ENCODE results near the gene CYP4F12. TPM values are rescaled to one million over a fixed set of nuclear protein-coding genes. Genes with fewer than 3 reads are reported as not detected.
A peak's percentile ranks its signal among the peaks of the same experiment; 100 is the strongest.

CYP4F12 gene
- total and polyA plus RNA-seq, 10 of the 15 experiments (the other 5 are each of a cell fraction or from before 2014, with no cell fraction given): 0.12 to 0.20 TPM; not detected in 8

- H3K9ac ChIP-seq (ENCODE audit: control insufficient read depth, insufficient read depth, low read length): no peak overlapping the region
- TF ChIP-seq SREBF2 (IDR thresholded peaks at IDR 0.05; ENCODE audit: low read length): no peak
- no peak for TF ChIP-seq TAF1 (IDR thresholded peaks at IDR 0.05; ENCODE audit: borderline replicate concordance, low read depth, low read length)
- no peak for TF ChIP-seq HSF1 (IDR thresholded peaks at IDR 0.05; ENCODE audit: low read depth, low read length)
- TF ChIP-seq CBX5 (IDR thresholded peaks at IDR 0.05; ENCODE audit: low read depth): no peak
- TF ChIP-seq RELB (IDR thresholded peaks at IDR 0.05; ENCODE audit: low read depth): no peak
- TF ChIP-seq MTA3 (IDR thresholded peaks at IDR 0.05; ENCODE audit: borderline replicate concordance, low read length): no peak
- no peak for TF ChIP-seq SIX5 (IDR thresholded peaks at IDR 0.05; ENCODE audit: low read depth, low read length, severe bottlenecking)
- TF ChIP-seq RAD21 (IDR thresholded peaks at IDR 0.05; ENCODE audit: insufficient read depth, low read depth, low read length): peak; percentile 27; the same call in 1 of the 2 replicates
- no peak for TF ChIP-seq SP1 (IDR thresholded peaks at IDR 0.05; ENCODE audit: low read depth, low read length)
- peak in 2 of 3 experiments; percentile 9 to 43; a peak in 2 of 6 replicates for TF ChIP-seq CTCF (IDR thresholded peaks at IDR 0.05 in 2 of 3, conservative IDR thresholded peaks at IDR 0.05 in 1 of 3; ENCODE audit: control insufficient read depth in 2 of 3, extremely low read depth in 1 of 3, insufficient read depth in 1 of 3, low read depth in 3 of 3, low read length in 3 of 3)
- TF ChIP-seq REST (IDR thresholded peaks at IDR 0.05; ENCODE audit: low read depth, low read length): peak; percentile 87
- no peak for TF ChIP-seq CREM (IDR thresholded peaks at IDR 0.05; ENCODE audit: low read depth)
- no peak for TF ChIP-seq EZH2 (IDR thresholded peaks at IDR 0.05; ENCODE audit: borderline replicate concordance, control insufficient read depth, low read depth, low read length)
- TF ChIP-seq FOXK2 (IDR thresholded peaks at IDR 0.05): no peak
- TF ChIP-seq CEBPB (IDR thresholded peaks at IDR 0.05; ENCODE audit: borderline replicate concordance in 1 of 2, low read depth in 2 of 2, low read length in 2 of 2): no peak
- TF ChIP-seq YBX1 (IDR thresholded peaks at IDR 0.05): no peak
These were observed 41.1 kb upstream of the CYP4F12 start for GRCh38 chr19:15631817-15632216.

More at GRCh38 chr19:15631817-15632216, 41.1 kb upstream of the CYP4F12 start:
- no peaks in the 10 kb centered on the region for H3K36me3 ChIP-seq (ENCODE audit: control insufficient read depth in 2 of 2, insufficient read depth in 2 of 2, low read length in 1 of 2)
- 0% methylated on average over 1 of the region's 9 CpGs for WGBS (ENCODE audit: insufficient coverage, insufficient replicate concordance, low lambda C conversion rate, missing lambda C conversion rate)
- ChIA-PET POLR2A (no interaction called here), CTCF (no interaction called here), SMC1A (ENCODE audit: uncharacterized antibody, unreplicated experiment) (no interaction called here), RAD21 (ENCODE audit: unreplicated experiment) (interaction anchor here (0.9 kb wide), 1 partner anchor 551 kb away, joined by 3 read pairs; no protein-coding TSS in a partner anchor)
- H3K4me1 ChIP-seq (ENCODE audit: control insufficient read depth, insufficient read depth, low read length): no peaks in the 10 kb centered on the region
- H3K4me3 ChIP-seq: no peak overlapping the region
- FAIRE-seq (no peak), DNase-seq (ENCODE audit: low read depth, low spot score) (peak; percentile 3), ATAC-seq (no peak)
- intact Hi-C loops (cut with micrococcal nuclease; ENCODE audit: unreplicated experiment): loop anchor here (5.0 kb wide), 1 partner anchor 475 kb away; no protein-coding TSS in a partner anchor
- H3K79me2 ChIP-seq (ENCODE audit: control insufficient read depth, insufficient read depth, low read length): no peaks in the 10 kb centered on the region
- H3K27me3 ChIP-seq (replicated peaks in 1 of 2; ENCODE audit: control insufficient read depth in 2 of 2, insufficient read depth in 2 of 2, low read length in 1 of 2): no peaks in the 10 kb centered on the region; a peak in 1 of 4 replicates
- no peak overlapping the region for H3K4me2 ChIP-seq (ENCODE audit: control insufficient read depth, insufficient read depth)
- BruUV-seq (replicated peaks): no TSS peak
- no peaks in the 10 kb centered on the region for H4K20me1 ChIP-seq (ENCODE audit: control insufficient read depth, insufficient read depth)
- H3K27ac ChIP-seq (ENCODE audit: control insufficient read depth, insufficient read depth): no peak overlapping the region
- no peak overlapping the region for H2AFZ ChIP-seq (ENCODE audit: control insufficient read depth, low read depth, low read length)
- H3K9me3 ChIP-seq (replicated peaks; ENCODE audit: control insufficient read depth, insufficient read depth, low read length): no peaks in the 10 kb centered on the region
- in situ Hi-C loops (cut with MboI): loop anchor here (25.0 kb wide), 1 partner anchor 755 kb away; no protein-coding TSS in a partner anchor

Measured in GM12878 (cell line).